A549 (cell line): Measurements from ENCODE around the gene H2AZ2. TPM values are rescaled to one million over a fixed set of nuclear protein-coding genes. Genes with fewer than 3 reads are reported as not detected.

ENCODE experiments used
- ATAC-seq, 2 experiments: fragments of 200-7000 bp in 1 of 2; fragments of >200 bp in 1 of 2; cut with Nextera tagmentation in 1 of 2; cut with Tn5 transposase in 1 of 2; 3 replicates each; pipeline versions ENCODE4 v1.8.0 to v1.9.1; 2018 to 2020; ENCODE audit warnings: mild to moderate bottlenecking in 1 of 2, moderate library complexity in 1 of 2
- CTCF ChIA-PET: fragments of 300-600 bp; sonication (Branson Sonifier 250); formaldehyde crosslinking; extraction: SDS; loops from one replicate; lab custom pipeline; 2021; ENCODE audit warnings: antibody characterized with exemption, inconsistent platforms; lab: Yijun Ruan, JAX
- POLR2A ChIA-PET: fragments of 350-600 bp; formaldehyde crosslinking; extraction: SDS; loops from one replicate; lab custom pipeline; 2021; ENCODE audit warnings: antibody characterized with exemption, inconsistent platforms; lab: Yijun Ruan, JAX
- DNase-seq, 2 experiments: peaks; one replicate each; pipeline versions ENCODE4 v3.0.0 to v3.0.0-alpha.2; 2011 to 2016; ENCODE audit warnings: low read depth in 1 of 2, low spot score in 1 of 2
- FAIRE-seq: peaks from 2 replicates; lab custom pipeline; 2011; peaks lifted over from hg19 to GRCh38; lab: Jason Lieb, UNC
- H3K27ac ChIP-seq, 2 experiments: fragments of >200 bp; sonication (Bioruptor Twin); formaldehyde crosslinking; 3 replicates each; pipeline ENCODE4 v1.5.1; 2016 to 2017
- H3K4me1 ChIP-seq: fragments of >200 bp; sonication (Bioruptor Twin); formaldehyde crosslinking; 3 replicates; pipeline ENCODE4 v1.6.1; 2016
- H3K4me2 ChIP-seq: fragments of >200 bp; sonication (Bioruptor Twin); formaldehyde crosslinking; 3 replicates; pipeline ENCODE4 v1.6.1; 2016
- H3K4me3 ChIP-seq: fragments of >200 bp; sonication (Bioruptor Twin); formaldehyde crosslinking; 3 replicates; pipeline ENCODE4 v1.5.1; 2016
- H3K9me3 ChIP-seq: fragments of >200 bp; sonication (Bioruptor Twin); formaldehyde crosslinking; 3 replicates; pipeline ENCODE4 v1.6.1; 2016
- CHD2 ChIP-seq: fragments of 150-350 bp; IDR thresholded peaks from 2 replicates; pipeline ENCODE4 v1.6.1; 2014; ENCODE audit warnings: low read length; ENCODE audit not compliant: partially characterized antibody
- EHF ChIP-seq: fragments of 250-450 bp; sonication (Bioruptor Pico); IDR thresholded peaks from 2 replicates; pipeline ENCODE4 v1.5.0; 2020; ENCODE audit warnings: mild to moderate bottlenecking
- ELK1 ChIP-seq: fragments of 150-350 bp; IDR thresholded peaks from 2 replicates; pipeline ENCODE4 v1.6.1; 2014; ENCODE audit warnings: low read depth, mild to moderate bottlenecking, low read length
- FOSB ChIP-seq: fragments of 250-450 bp; sonication (Bioruptor Pico); IDR thresholded peaks from 2 replicates; pipeline ENCODE4 v1.5.0; 2020; ENCODE audit warnings: mild to moderate bottlenecking, moderate library complexity
- FOSL2 ChIP-seq, 2 experiments: fragments of 450-650 bp in 1 of 2; fragments of >200 bp in 1 of 2; sonication (Bioruptor Twin) in 1 of 2; formaldehyde crosslinking; IDR thresholded peaks; 2 replicates each; pipeline versions ENCODE4 v1.5.0 to v1.6.1; 2016 to 2020; ENCODE audit warnings: mild to moderate bottlenecking in 1 of 2, moderate library complexity in 1 of 2
- FOXS1 ChIP-seq: fragments of 250-450 bp; sonication (Bioruptor Pico); IDR thresholded peaks from 2 replicates; pipeline ENCODE4 v1.5.0; 2020; ENCODE audit warnings: mild to moderate bottlenecking, moderate library complexity
- HES2 ChIP-seq: fragments of >200 bp; sonication (Bioruptor Twin); formaldehyde crosslinking; IDR thresholded peaks from 2 replicates; pipeline ENCODE4 v1.6.1; 2016
- HOXA7 ChIP-seq: fragments of 250-450 bp; sonication (Bioruptor Pico); IDR thresholded peaks from 2 replicates; pipeline ENCODE4 v1.5.0; 2020; ENCODE audit warnings: mild to moderate bottlenecking, moderate library complexity
- HOXB5 ChIP-seq: fragments of 250-450 bp; sonication (Bioruptor Pico); IDR thresholded peaks from 2 replicates; pipeline ENCODE4 v1.5.0; 2020; ENCODE audit warnings: mild to moderate bottlenecking, moderate library complexity
- JUN ChIP-seq, 2 experiments: fragments of >200 bp; sonication (Bioruptor Twin); formaldehyde crosslinking; IDR thresholded peaks; 2 replicates in 1 of 2; 3 replicates in 1 of 2; pipeline ENCODE4 v1.6.1; 2016 to 2017
- NPAS2 ChIP-seq: fragments of 250-450 bp; sonication (Bioruptor Pico); IDR thresholded peaks from 2 replicates; pipeline ENCODE4 v1.8.0; 2022; ENCODE audit warnings: mild to moderate bottlenecking, moderate library complexity, borderline replicate concordance
- POLR2AphosphoS2 ChIP-seq: conservative IDR thresholded peaks from 2 replicates; pipeline ENCODE4 v1.6.1; 2012; ENCODE audit warnings: low read length, improper control_type of control experiment, inconsistent platforms
- SMC3 ChIP-seq: fragments of >200 bp; sonication (Bioruptor Twin); formaldehyde crosslinking; IDR thresholded peaks from 3 replicates; pipeline ENCODE4 v1.6.1; 2018; ENCODE audit warnings: inconsistent platforms
- SREBF2 ChIP-seq: fragments of 450-650 bp; IDR thresholded peaks from 2 replicates; pipeline ENCODE4 v1.6.1; 2014; ENCODE audit warnings: mild to moderate bottlenecking, moderate library complexity
- TFCP2L1 ChIP-seq: fragments of 250-450 bp; sonication (Bioruptor Pico); IDR thresholded peaks from 2 replicates; pipeline ENCODE4 v1.5.0; 2021; ENCODE audit warnings: mild to moderate bottlenecking
- TP53 ChIP-seq: fragments of 250-450 bp; sonication (Bioruptor Pico); IDR thresholded peaks from 2 replicates; pipeline ENCODE4 v1.5.0; 2021; ENCODE audit warnings: mild to moderate bottlenecking, moderate library complexity
- ZNF302 ChIP-seq: fragments of 250-450 bp; sonication (Bioruptor Pico); IDR thresholded peaks from 2 replicates; pipeline ENCODE4 v1.9.0; 2021; ENCODE audit warnings: inconsistent platforms, mild to moderate bottlenecking, moderate library complexity
- ZSCAN20 ChIP-seq: fragments of 250-450 bp; sonication (Bioruptor Pico); IDR thresholded peaks from 2 replicates; pipeline ENCODE4 v1.8.0; 2022; ENCODE audit warnings: mild to moderate bottlenecking, moderate library complexity
- WGBS: methylation state at CpG from one replicate; pipeline ENCODE4 v1.1.6; 2017; ENCODE audit errors: missing lambda C conversion rate; 5-methylcytosine and 5-hydroxymethylcytosine counted together
- polyA plus RNA-seq, 4 experiments: library from polyadenylated mRNA; depleted of rRNA in 3 of 4; stranded (reverse); fragments of >200 nt; fragmentation: RNase III in 1 of 4; extraction: RNeasy Plus Mini Kit Qiagen cat#74134 plus additional on column Dnase treatment in 1 of 4; gene quantifications; 2 replicates in 3 of 4; 3 replicates in 1 of 4; pipeline ENCODE4 v1.2.3, GENCODE V29; 2011 to 2017
- TF ChIP-seq, protein P1 (sequence below): IDR thresholded peaks from 2 replicates; pipeline ENCODE4 v1.6.1; 2012; ENCODE audit warnings: low read depth, borderline replicate concordance

Gene H2AZ2
- polyA plus RNA-seq, 2 of the 4 experiments (the other 2 are of a cell fraction), result 241 to 262 TPM

GRCh38 chr7:44801890-44802289 is 46.0 kb downstream of the H2AZ2 start:
- WGBS, result 86% methylated on average over 5 of the region's 5 CpGs
- ATAC-seq (no peak), FAIRE-seq (no peak)
- no peak for TF ChIP-seq HES2
- no peak for TF ChIP-seq EHF
- peak; percentile 60; the same call in 1 of the 2 replicates for TF ChIP-seq HOXA7 (CRISPR knock-in tag)
- no peak for TF ChIP-seq NPAS2 (CRISPR knock-in tag)
- no peak for TF ChIP-seq FOXS1
- TF ChIP-seq TFCP2L1, result no peak; the same call in 1 of the 2 replicates
- TF ChIP-seq JUN (IDR thresholded peaks at IDR 0.05), result no peak; a peak in 1 of 5 replicates
- 0 out of 2 replicates have a peak, but pooled peaks have one; percentile 4 for TF ChIP-seq FOSB
- TF ChIP-seq, all 56 proteins: peak for 2
- no peak overlapping the region for H3K4me2 ChIP-seq
- H3K9me3 ChIP-seq, result no peaks in the 10 kb centered on the region
- no peak overlapping the region for H3K27ac ChIP-seq
- DNase-seq, result no peak
- POLR2A ChIA-PET, result no interaction called here
- peaks cover 21% of the 10 kb centered on the region for H3K4me1 ChIP-seq
- CTCF ChIA-PET, result interaction anchor here (1.2 to 4.3 kb wide), 2 partner anchors 9 to 45 kb away, joined by 4 to 16 read pairs; partner anchors contain the start of gene H2AZ2
- H3K4me3 ChIP-seq, result no peak overlapping the region

- no peaks in the 10 kb centered on the region for H3K9me3 ChIP-seq
- no peak overlapping the region for H3K27ac ChIP-seq
- no peak for ATAC-seq
- no peak for DNase-seq
- H3K4me2 ChIP-seq, result peak overlapping the region; percentile 99
- CTCF ChIA-PET, result interaction anchor here (1.2 kb wide), 1 partner anchor 212 kb away, joined by 6 read pairs; no protein-coding TSS in a partner anchor
- WGBS, result 70% methylated on average over 4 of the region's 4 CpGs
- peaks cover 23% of the 10 kb centered on the region for H3K4me1 ChIP-seq
- TF ChIP-seq ELK1, result no peak
- TF ChIP-seq FOSL2 (IDR thresholded peaks at IDR 0.05), result no peak
- no peak for TF ChIP-seq FOSL2 (CRISPR knock-in tag; IDR thresholded peaks at IDR 0.05)
- TF ChIP-seq ZSCAN20 (CRISPR knock-in tag), result no peak
- TF ChIP-seq HOXB5 (CRISPR knock-in tag), result no peak
- TF ChIP-seq POLR2AphosphoS2, result no peak
- no peak for TF ChIP-seq SMC3
- TF ChIP-seq TP53 (CRISPR knock-in tag), result no peak
- TF ChIP-seq, protein P1, sequence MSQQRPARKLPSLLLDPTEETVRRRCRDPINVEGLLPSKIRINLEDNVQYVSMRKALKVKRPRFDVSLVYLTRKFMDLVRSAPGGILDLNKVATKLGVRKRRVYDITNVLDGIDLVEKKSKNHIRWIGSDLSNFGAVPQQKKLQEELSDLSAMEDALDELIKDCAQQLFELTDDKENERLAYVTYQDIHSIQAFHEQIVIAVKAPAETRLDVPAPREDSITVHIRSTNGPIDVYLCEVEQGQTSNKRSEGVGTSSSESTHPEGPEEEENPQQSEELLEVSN, result no peak
- TF ChIP-seq JUN (IDR thresholded peaks at IDR 0.05), result no peak
- no peak for TF ChIP-seq SREBF2
- no peak for TF ChIP-seq ZNF302 (CRISPR knock-in tag)
- no peak for TF ChIP-seq CHD2
- TF ChIP-seq, all 56 proteins: peak for 0
- POLR2A ChIA-PET, result no interaction called here
- no peak overlapping the region for H3K4me3 ChIP-seq
- no peak for FAIRE-seq
Measured at GRCh38 chr7:44799939-44800338, 47.9 kb downstream of the H2AZ2 start.

DNA sequence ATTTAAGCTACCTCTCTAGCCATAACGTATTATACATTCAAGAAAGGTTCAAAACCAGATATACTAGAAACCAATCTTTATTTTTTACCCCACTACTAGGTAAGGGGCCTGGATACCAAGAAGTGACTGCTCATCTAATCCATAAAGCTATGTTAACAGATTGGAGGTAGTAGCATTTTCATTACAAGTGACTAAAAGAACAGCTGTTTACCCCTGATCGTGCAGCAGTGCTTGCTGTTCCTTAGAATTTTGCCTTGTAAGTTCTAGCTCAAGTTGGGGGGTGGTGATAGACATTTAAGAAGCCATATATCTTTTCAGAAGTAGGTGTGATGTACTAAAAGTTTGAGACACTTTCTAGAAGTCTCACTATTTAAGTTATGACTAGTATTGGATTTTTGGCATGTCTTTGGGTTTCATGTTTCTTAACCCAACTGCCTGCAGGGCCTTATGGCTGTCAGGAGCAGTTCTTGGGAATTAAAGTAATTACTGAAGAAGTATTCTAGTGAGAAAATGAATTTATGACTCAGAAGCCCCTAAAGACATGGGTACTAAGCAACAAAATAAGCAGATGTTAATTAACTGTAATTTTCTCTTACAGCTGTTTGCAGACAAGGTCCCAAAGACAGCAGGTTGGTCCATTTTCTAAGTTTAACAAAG is 49.1 kb downstream of the H2AZ2 start:
- DNase-seq, result no peak
- ATAC-seq, result no peak
- POLR2A ChIA-PET, result interaction anchor here (0.6 to 2.0 kb wide), 4 partner anchors 22 to 313 kb away, joined by 6 to 11 read pairs (median 6); partner anchors contain the start of genes H2AZ2, OGDH and TBRG4
- FAIRE-seq, result no peak
- 13% methylated on average over 2 of the region's 2 CpGs for WGBS
- TF ChIP-seq HES2 (no peak), JUN (IDR thresholded peaks at IDR 0.05) (peak in 1 of 2 experiments; percentile 2; a peak in 1 of 5 replicates)
- Histone ChIP-seq H3K4me1 (peaks cover 30% of the 10 kb centered on the region), H3K4me3 (peak overlapping the region; percentile 79), H3K9me3 (no peaks in the 10 kb centered on the region), H3K27ac (peak overlapping the region; percentile 4 to 12; a peak in 1 of 6 replicates), H3K4me2 (peak overlapping the region; percentile 99)
- CTCF ChIA-PET, result interaction anchor here (0.6 to 1.9 kb wide), 10 partner anchors 22 to 211 kb away, joined by 3 to 6 read pairs (median 4); no protein-coding TSS in a partner anchor
